MM.1S (cell line): ENCODE measurements around the gene RNF14.

Source experiments
- DNase-seq: peaks from one replicate; pipeline ENCODE4 v3.0.0-alpha.2; 2015
- H2AFZ ChIP-seq: fragments of 300-600 bp; sonication (generic); 2 replicates; pipeline ENCODE4 v1.6.0; 2016; ENCODE audit warnings: antibody characterized with exemption, low read length
- H3F3A ChIP-seq: fragments of 300-600 bp; sonication (generic); 2 replicates; pipeline ENCODE4 v1.6.1; 2016; ENCODE audit warnings: mild to moderate bottlenecking, antibody characterized with exemption, low read length, moderate library complexity, mixed read lengths; ENCODE audit not compliant: insufficient read depth
- H3K27ac ChIP-seq: fragments of 300-600 bp; sonication (generic); 2 replicates; pipeline ENCODE4 v1.5.1; 2016; ENCODE audit warnings: mild to moderate bottlenecking, low read length
- H3K27me3 ChIP-seq: fragments of 300-600 bp; sonication (generic); replicated peaks from 2 replicates; pipeline ENCODE4 v1.6.0; 2016; ENCODE audit warnings: low read length; ENCODE audit not compliant: insufficient read depth
- H3K36me3 ChIP-seq: fragments of 300-600 bp; sonication (generic); replicated peaks from 2 replicates; pipeline ENCODE4 v1.6.1; 2016; ENCODE audit warnings: mild to moderate bottlenecking, low read length, mixed read lengths; ENCODE audit not compliant: insufficient read depth
- H3K4me1 ChIP-seq: fragments of 300-600 bp; sonication (generic); 2 replicates; pipeline ENCODE4 v1.6.1; 2016; ENCODE audit warnings: low read length, mixed read lengths
- H3K4me2 ChIP-seq: fragments of 300-600 bp; sonication (generic); 2 replicates; pipeline ENCODE4 v1.6.0; 2016; ENCODE audit warnings: low read depth, low read length
- H3K4me3 ChIP-seq: fragments of 300-600 bp; sonication (generic); 2 replicates; pipeline ENCODE4 v1.5.1; 2016; ENCODE audit warnings: low read length, mixed read lengths
- H3K79me2 ChIP-seq: fragments of 300-600 bp; sonication (generic); 2 replicates; pipeline ENCODE4 v1.6.1; 2016; ENCODE audit warnings: mixed run types, low read length, mixed read lengths
- H3K9ac ChIP-seq: fragments of 300-600 bp; sonication (generic); 2 replicates; pipeline ENCODE4 v1.6.1; 2016; ENCODE audit warnings: low read length, mixed read lengths
- H3K9me2 ChIP-seq: fragments of 300-600 bp; sonication (generic); replicated peaks from 2 replicates; pipeline ENCODE4 v1.6.1; 2016; ENCODE audit warnings: mild to moderate bottlenecking, low read length, mixed read lengths; ENCODE audit not compliant: insufficient read depth
- H3K9me3 ChIP-seq: fragments of 300-600 bp; sonication (generic); replicated peaks from 2 replicates; pipeline ENCODE4 v1.6.1; 2016; ENCODE audit warnings: mild to moderate bottlenecking, low read length, mixed read lengths; ENCODE audit not compliant: insufficient read depth
- H4K20me1 ChIP-seq: fragments of 300-600 bp; sonication (generic); 2 replicates; pipeline ENCODE4 v1.6.1; 2016; ENCODE audit warnings: mild to moderate bottlenecking, low read length, moderate library complexity, mixed read lengths; ENCODE audit not compliant: insufficient read depth
- CTCF ChIP-seq: fragments of 300-600 bp; sonication (generic); IDR thresholded peaks from 2 replicates; pipeline ENCODE4 v1.5.1; 2016; ENCODE audit warnings: antibody characterized with exemption, low read length, mixed read lengths
- EZH2 ChIP-seq: fragments of 300-600 bp; sonication (generic); optimal IDR thresholded peaks from 2 replicates; pipeline ENCODE3; 2017; ENCODE audit warnings: low read depth, mild to moderate bottlenecking, antibody characterized with exemption, low read length, mixed read lengths
- EZH2phosphoT487 ChIP-seq: fragments of 300-600 bp; sonication (generic); IDR thresholded peaks from 2 replicates; pipeline ENCODE4 v1.6.1; 2018; ENCODE audit warnings: antibody characterized with exemption, low read length

The RNF14 gene

GRCh38 chr5:141957367-141957996, 11.4 kb upstream of the RNF14 start:
- Histone ChIP-seq H3F3A (no peaks in the 10 kb centered on the region), H3K4me1 (peaks cover 35% of the 10 kb centered on the region), H3K27ac (no peak overlapping the region), H3K36me3 (no peaks in the 10 kb centered on the region), H3K9me2 (no peaks in the 10 kb centered on the region), H3K27me3 (no peaks in the 10 kb centered on the region), H4K20me1 (no peaks in the 10 kb centered on the region), H3K4me2 (peak overlapping the region; percentile 51; the same call in 1 of the 2 replicates), H3K79me2 (no peaks in the 10 kb centered on the region), H3K9me3 (no peaks in the 10 kb centered on the region), H2AFZ (0 out of 2 replicates have a peak overlapping the region, but pooled peaks have one; percentile 11), H3K9ac (no peak overlapping the region), H3K4me3 (no peak overlapping the region)
- no peak for DNase-seq
- TF ChIP-seq EZH2phosphoT487 (no peak), EZH2 (no peak), CTCF (no peak)

- no peak for DNase-seq
- H3K9me2 ChIP-seq: no peaks in the 10 kb centered on the region
- H3K4me1 ChIP-seq: peaks cover 35% of the 10 kb centered on the region
- TF ChIP-seq EZH2phosphoT487 (no peak), EZH2 (no peak), CTCF (no peak)
- H3K9ac ChIP-seq: no peak within 1 kb of the TSS
- no peaks in the 10 kb centered on the region for H3F3A ChIP-seq
- H3K27ac ChIP-seq: no peak within 1 kb of the TSS
- H3K27me3 ChIP-seq: no peaks in the 10 kb centered on the region
- no peaks in the 10 kb centered on the region for H3K36me3 ChIP-seq
- no peaks in the 10 kb centered on the region for H3K79me2 ChIP-seq
- H3K9me3 ChIP-seq: no peaks in the 10 kb centered on the region
- no peak within 1 kb of the TSS for H3K4me3 ChIP-seq
- H2AFZ ChIP-seq: 0 out of 2 replicates have a peak within 1 kb of the TSS, but pooled peaks have one; percentile 11
- H4K20me1 ChIP-seq: no peaks in the 10 kb centered on the region
- peak within 1 kb of the TSS; percentile 51; the same call in 1 of the 2 replicates for H3K4me2 ChIP-seq
These were observed 10.8 kb upstream of the RNF14 start, which contains the start of gene PCDH12 for GRCh38 chr5:141958113-141958512. Gene PCDH12 (minus strand): TSS chr5:141958202. CDS start chr5:141957851, 351 bp downstream.

DNA sequence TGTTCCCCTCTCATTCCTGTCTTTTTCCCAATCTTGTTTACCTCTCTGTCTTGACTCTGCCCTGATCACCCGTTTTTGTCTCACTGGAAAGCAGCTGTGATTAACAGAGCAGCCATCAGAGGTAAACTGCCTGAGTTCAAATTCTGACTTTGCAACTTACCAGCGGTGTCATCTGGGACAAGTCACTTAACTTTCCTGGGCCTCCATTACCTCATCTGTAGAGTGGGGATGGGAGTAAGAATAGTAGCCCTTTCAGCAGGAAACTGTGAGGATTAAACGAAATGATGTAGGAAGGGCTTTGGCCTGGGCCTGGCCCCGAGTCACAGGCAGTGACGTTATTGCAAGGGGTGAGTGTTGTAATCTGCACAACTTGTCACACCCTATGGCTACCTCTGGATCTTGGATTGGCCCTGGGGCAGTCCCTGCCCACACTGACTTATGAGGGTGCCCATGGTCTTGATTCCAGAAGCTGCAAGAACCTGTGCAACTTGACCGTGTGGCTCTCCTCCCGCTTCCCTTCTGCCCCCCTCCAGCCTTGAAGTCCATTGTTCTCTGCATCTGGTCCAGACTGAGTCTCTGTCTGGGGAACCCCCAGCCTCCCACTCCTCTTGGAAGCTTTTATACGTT, 10.2 kb upstream of the RNF14 start:
- no peak for DNase-seq
- Histone ChIP-seq H3K4me3 (no peak overlapping the region), H3K4me1 (peaks cover 35% of the 10 kb centered on the region), H3K79me2 (no peaks in the 10 kb centered on the region), H3K27me3 (no peaks in the 10 kb centered on the region), H3K36me3 (no peaks in the 10 kb centered on the region), H3F3A (no peaks in the 10 kb centered on the region), H4K20me1 (no peaks in the 10 kb centered on the region), H3K9me3 (no peaks in the 10 kb centered on the region), H3K27ac (no peak overlapping the region), H3K9ac (no peak overlapping the region), H3K9me2 (no peaks in the 10 kb centered on the region), H2AFZ (no peak overlapping the region), H3K4me2 (peak overlapping the region; percentile 51; the same call in 1 of the 2 replicates)
- TF ChIP-seq EZH2phosphoT487: no peak
- TF ChIP-seq CTCF: no peak
- TF ChIP-seq EZH2: no peak
